ENCODE data around the gene BCAS2. TPM values are rescaled to one million over a fixed set of nuclear protein-coding genes. Genes with fewer than 3 reads are reported as not detected.

The BCAS2 gene
- total RNA-seq, 1 donor from 2014 or later, result 33.1 TPM

GRCh38 chr1:114545315-114545714 lies 36.1 kb downstream of the BCAS2 start:
- no peak for DNase-seq
- TF ChIP-seq CTCF (IDR thresholded peaks at IDR 0.05), result no peak
- ChIA-PET CTCF (no interaction called here), POLR2A (no interaction called here)
- peaks cover 5% of the 10 kb centered on the region for H3K27me3 Mint-ChIP-seq
- H3K4me1 Mint-ChIP-seq, result no peaks in the 10 kb centered on the region
- no peak for ATAC-seq (ENCODE audit: low read depth)
- no peaks in the 10 kb centered on the region for H3K9me3 Mint-ChIP-seq
- H3K36me3 Mint-ChIP-seq (ENCODE audit: low read depth), result no peaks in the 10 kb centered on the region
- H3K4me3 Mint-ChIP-seq, result no peak overlapping the region
- intact Hi-C loops (cut with micrococcal nuclease), result no loop called here
- H3K27ac Mint-ChIP-seq, result no peak overlapping the region

- no peaks in the 10 kb centered on the region for H3K9me3 Mint-ChIP-seq
- ChIA-PET CTCF (no interaction called here), POLR2A (no interaction called here)
- H3K27me3 Mint-ChIP-seq, result peaks cover 5% of the 10 kb centered on the region
- ATAC-seq (ENCODE audit: low read depth) (no peak), DNase-seq (no peak)
- no peak overlapping the region for H3K27ac Mint-ChIP-seq
- H3K4me3 Mint-ChIP-seq, result no peak overlapping the region
- no peaks in the 10 kb centered on the region for H3K36me3 Mint-ChIP-seq (ENCODE audit: low read depth)
- H3K4me1 Mint-ChIP-seq, result no peaks in the 10 kb centered on the region
- intact Hi-C loops (cut with micrococcal nuclease), result no loop called here
- TF ChIP-seq CTCF (IDR thresholded peaks at IDR 0.05), result no peak
These were observed 40.6 kb downstream of the BCAS2 start for GRCh38 chr1:114540821-114541220.

- intact Hi-C loops (cut with micrococcal nuclease), result no loop called here
- ATAC-seq (ENCODE audit: low read depth) (no peak), DNase-seq (no peak)
- Mint-ChIP-seq H3K27ac (no peak overlapping the region), H3K4me1 (no peaks in the 10 kb centered on the region), H3K9me3 (no peaks in the 10 kb centered on the region), H3K36me3 (ENCODE audit: low read depth) (no peaks in the 10 kb centered on the region), H3K27me3 (peaks cover 5% of the 10 kb centered on the region), H3K4me3 (no peak overlapping the region)
- POLR2A ChIA-PET, result no interaction called here
- CTCF ChIA-PET, result no interaction called here
- no peak for TF ChIP-seq CTCF (IDR thresholded peaks at IDR 0.05)
These were observed 41.1 kb downstream of the BCAS2 start for GRCh38 chr1:114540272-114540671.

GRCh38 chr1:114536043-114536442 lies 45.4 kb downstream of the BCAS2 start:
- no peaks in the 10 kb centered on the region for H3K27me3 Mint-ChIP-seq
- no peak for ATAC-seq (ENCODE audit: low read depth)
- TF ChIP-seq CTCF (IDR thresholded peaks at IDR 0.05), result no peak
- no peak for DNase-seq
- no peaks in the 10 kb centered on the region for H3K4me1 Mint-ChIP-seq
- ChIA-PET CTCF (no interaction called here), POLR2A (no interaction called here)
- H3K36me3 Mint-ChIP-seq (ENCODE audit: low read depth), result no peaks in the 10 kb centered on the region
- no peak overlapping the region for H3K4me3 Mint-ChIP-seq
- no peak overlapping the region for H3K27ac Mint-ChIP-seq
- intact Hi-C loops (cut with micrococcal nuclease), result no loop called here
- H3K9me3 Mint-ChIP-seq, result no peaks in the 10 kb centered on the region

- no peak for TF ChIP-seq CTCF (IDR thresholded peaks at IDR 0.05)
- POLR2A ChIA-PET, result no interaction called here
- no peaks in the 10 kb centered on the region for H3K9me3 Mint-ChIP-seq
- no peak for ATAC-seq (ENCODE audit: low read depth)
- H3K36me3 Mint-ChIP-seq (ENCODE audit: low read depth), result no peaks in the 10 kb centered on the region
- CTCF ChIA-PET, result no interaction called here
- no peak overlapping the region for H3K4me3 Mint-ChIP-seq
- intact Hi-C loops (cut with micrococcal nuclease), result no loop called here
- H3K27me3 Mint-ChIP-seq, result no peaks in the 10 kb centered on the region
- no peaks in the 10 kb centered on the region for H3K4me1 Mint-ChIP-seq
- H3K27ac Mint-ChIP-seq, result no peak overlapping the region
- DNase-seq, result no peak
These were observed 46.0 kb downstream of the BCAS2 start for GRCh38 chr1:114535401-114535800.
